Effector memory CD8-positive, alpha-beta T cell (primary cell): ENCODE measurements around the gene DIP2C.
A peak's percentile ranks its signal among the peaks of the same experiment; 100 is the strongest.

Experiments
- ATAC-seq: fragments of 150-1000 bp; cut with Tn5 transposase; replicated peaks from 2 replicates; pipeline ENCODE4 v1.10.0; 2021; ENCODE audit warnings: mild to moderate bottlenecking, moderate library complexity
- DNase-seq, 3 experiments: peaks; one replicate each; pipeline ENCODE4 v3.0.0; 2021
- H3K27ac Mint-ChIP-seq, 2 donors: one replicate each; pipeline ENCODE4 v1.8.0; 2022; ENCODE audit warnings: mild to moderate bottlenecking in 2 of 2, mixed read lengths in 2 of 2, moderate library complexity in 2 of 2
- H3K27me3 Mint-ChIP-seq, 2 donors: one replicate each; pipeline ENCODE4 v1.8.0; 2022; ENCODE audit warnings: mixed read lengths in 2 of 2
- H3K36me3 Mint-ChIP-seq: one replicate; pipeline ENCODE4 v1.8.0; 2022; ENCODE audit warnings: mild to moderate bottlenecking, moderate library complexity, mixed read lengths; ENCODE audit not compliant: insufficient read depth
- H3K4me1 Mint-ChIP-seq, 2 donors: one replicate each; pipeline ENCODE4 v1.8.0; 2022; ENCODE audit warnings: low read depth in 2 of 2, mixed read lengths in 2 of 2
- H3K4me3 Mint-ChIP-seq, 2 donors: one replicate each; pipeline ENCODE4 v1.8.0; 2022; ENCODE audit warnings: mild to moderate bottlenecking in 2 of 2, mixed read lengths in 2 of 2, moderate library complexity in 2 of 2
- H3K9me3 Mint-ChIP-seq, 2 donors: one replicate each; pipeline ENCODE4 v1.8.0; 2022; ENCODE audit warnings: mixed read lengths in 2 of 2

Gene DIP2C

GRCh38 chr10:507355-507699 is 182.1 kb downstream of the DIP2C start:
- Mint-ChIP-seq H3K9me3 (no peaks in the 10 kb centered on the region), H3K27me3 (peaks cover 30 to 64% of the 10 kb centered on the region in 2 donors), H3K4me3 (no peak overlapping the region), H3K4me1 (peaks cover 0 to 18% of the 10 kb centered on the region in 2 donors), H3K27ac (no peak overlapping the region), H3K36me3 (no peaks in the 10 kb centered on the region)
- ATAC-seq (no peak), DNase-seq (no peak)

DNA sequence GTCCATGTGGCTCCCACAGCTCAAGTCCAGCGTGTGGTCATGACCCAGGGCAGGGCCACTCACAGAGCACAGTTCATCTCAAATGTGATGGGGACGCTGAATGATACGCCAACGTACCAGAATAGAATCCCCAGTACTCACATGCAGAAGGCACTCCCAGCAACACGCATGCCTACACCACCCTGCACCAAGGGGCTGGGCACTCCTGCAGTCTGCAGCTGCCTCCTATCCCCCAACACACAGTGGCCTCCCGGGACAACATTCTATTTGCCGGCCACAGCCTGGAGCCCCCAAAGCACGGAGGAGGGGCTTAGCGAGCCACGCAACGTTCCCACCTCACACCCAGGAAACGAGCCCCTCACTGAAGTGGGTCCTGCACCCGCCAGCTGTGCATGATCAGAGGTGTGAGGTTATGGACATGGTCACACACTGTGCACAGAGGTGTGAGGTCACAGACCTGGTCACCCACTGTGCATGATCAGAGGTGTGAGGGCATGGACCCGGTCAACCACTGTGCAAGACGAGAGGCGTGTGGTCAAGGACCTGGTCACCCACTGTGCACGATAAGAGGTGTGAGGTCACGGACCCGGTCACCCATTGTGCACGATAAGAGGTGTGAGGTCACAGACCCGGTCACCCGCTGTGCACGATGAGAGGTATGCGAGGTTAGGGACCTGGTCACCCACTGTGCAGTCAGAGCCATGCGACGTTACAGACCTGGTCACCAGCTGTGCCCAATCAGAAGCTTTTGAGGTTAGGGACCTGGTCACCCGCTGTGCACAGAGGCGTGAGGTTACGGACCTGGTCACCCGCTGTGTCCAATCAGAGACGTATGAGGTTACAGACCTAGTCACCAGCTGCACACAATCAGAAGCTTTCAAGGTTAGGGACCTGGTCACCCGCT is 182.8 kb downstream of the DIP2C start:
- H3K36me3 Mint-ChIP-seq: no peaks in the 10 kb centered on the region
- ATAC-seq (no peak), DNase-seq (no peak)
- no peaks in the 10 kb centered on the region for H3K9me3 Mint-ChIP-seq
- no peak overlapping the region for H3K4me3 Mint-ChIP-seq
- peaks cover 0 to 19% of the 10 kb centered on the region in 2 donors for H3K4me1 Mint-ChIP-seq
- no peak overlapping the region for H3K27ac Mint-ChIP-seq
- H3K27me3 Mint-ChIP-seq: peaks cover 33 to 69% of the 10 kb centered on the region in 2 donors

DNA sequence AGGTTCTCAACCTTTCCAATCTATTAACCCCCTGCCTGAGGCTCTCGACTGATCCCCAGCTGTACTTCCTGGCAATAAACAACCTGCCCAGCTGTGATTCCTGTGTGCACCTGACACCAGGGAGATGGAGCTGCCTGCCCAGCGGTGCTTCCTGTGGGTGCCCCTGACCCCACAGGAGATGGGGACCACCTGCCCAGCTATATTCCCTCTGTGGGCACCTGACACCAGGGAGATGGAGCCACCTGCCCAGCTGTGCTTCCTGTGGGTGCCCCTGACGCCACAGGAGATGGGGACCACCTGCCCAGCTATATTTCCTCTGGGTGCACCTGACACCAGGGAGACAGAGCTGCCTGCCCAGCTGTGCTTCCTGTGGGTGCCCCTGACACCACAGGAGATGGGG is 184.0 kb downstream of the DIP2C start:
- peaks cover 0 to 17% of the 10 kb centered on the region in 2 donors for H3K4me1 Mint-ChIP-seq
- H3K36me3 Mint-ChIP-seq: no peaks in the 10 kb centered on the region
- H3K27ac Mint-ChIP-seq: no peak overlapping the region
- no peaks in the 10 kb centered on the region for H3K9me3 Mint-ChIP-seq
- no peak for DNase-seq
- H3K27me3 Mint-ChIP-seq: peaks cover 33 to 69% of the 10 kb centered on the region in 2 donors
- ATAC-seq: no peak
- no peak overlapping the region for H3K4me3 Mint-ChIP-seq

- no peak overlapping the region for H3K27ac Mint-ChIP-seq
- no peak for ATAC-seq
Measured at GRCh38 chr10:504806-505205, 184.7 kb downstream of the DIP2C start.

DNA sequence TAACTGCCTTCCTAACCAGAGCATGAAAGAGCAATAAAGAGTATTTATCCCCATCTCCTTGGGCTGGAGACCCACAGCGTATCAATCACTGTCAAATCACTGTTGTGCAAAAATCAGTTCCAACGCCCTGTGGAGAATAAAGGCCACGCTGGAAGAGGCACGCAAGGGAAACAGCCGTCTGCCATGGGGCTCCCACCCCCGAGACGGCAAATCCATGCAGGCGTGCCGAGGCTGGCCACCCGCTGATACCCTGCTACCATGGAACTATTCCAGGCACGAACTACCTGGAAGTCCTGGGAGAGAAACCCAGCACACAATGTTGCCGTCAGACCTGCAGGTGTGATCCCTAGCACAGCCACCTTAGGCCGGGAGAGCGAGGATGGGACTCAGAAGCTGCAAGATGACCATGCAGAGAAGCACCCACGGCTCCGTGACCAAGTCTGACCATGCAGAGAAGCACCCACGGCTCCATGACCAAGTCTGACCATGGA is 185.3 kb downstream of the DIP2C start:
- ATAC-seq: no peak
- Mint-ChIP-seq H3K9me3 (no peaks in the 10 kb centered on the region), H3K4me3 (no peak overlapping the region), H3K4me1 (peaks cover 0 to 17% of the 10 kb centered on the region in 2 donors), H3K27me3 (peaks cover 33 to 66% of the 10 kb centered on the region in 2 donors), H3K36me3 (no peaks in the 10 kb centered on the region), H3K27ac (no peak overlapping the region)
- no peak for DNase-seq

More at GRCh38 chr10:504806-505205, 184.7 kb downstream of the DIP2C start:
- Mint-ChIP-seq H3K36me3 (no peaks in the 10 kb centered on the region), H3K4me1 (peaks cover 0 to 17% of the 10 kb centered on the region in 2 donors), H3K27me3 (peaks cover 33 to 69% of the 10 kb centered on the region in 2 donors), H3K9me3 (no peaks in the 10 kb centered on the region), H3K4me3 (no peak overlapping the region)
- no peak for DNase-seq

DNA sequence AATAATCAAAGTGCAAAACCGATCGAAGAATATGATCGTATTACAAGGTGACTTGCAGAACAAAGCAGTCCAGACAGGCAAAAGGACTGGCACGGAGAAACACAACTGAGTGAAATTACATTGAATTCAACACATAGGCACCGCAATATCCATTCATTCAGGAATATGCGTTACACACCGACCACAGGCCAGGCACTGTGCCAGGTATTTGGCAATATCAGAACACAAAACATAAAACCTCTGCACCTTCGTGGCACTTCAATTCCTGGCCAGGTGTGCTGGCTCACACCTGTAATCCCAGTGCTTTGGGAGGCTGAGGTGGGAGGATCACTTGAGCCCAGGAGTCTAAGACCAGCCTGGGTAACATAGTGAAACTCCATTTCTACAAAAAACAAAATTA is 187.9 kb downstream of the DIP2C start:
- Mint-ChIP-seq H3K4me1 (peaks cover 0 to 13% of the 10 kb centered on the region in 2 donors), H3K9me3 (no peaks in the 10 kb centered on the region), H3K36me3 (no peaks in the 10 kb centered on the region), H3K4me3 (no peak overlapping the region), H3K27ac (no peak overlapping the region), H3K27me3 (peaks cover 34 to 45% of the 10 kb centered on the region in 2 donors)
- DNase-seq (no peak), ATAC-seq (no peak)

DNA sequence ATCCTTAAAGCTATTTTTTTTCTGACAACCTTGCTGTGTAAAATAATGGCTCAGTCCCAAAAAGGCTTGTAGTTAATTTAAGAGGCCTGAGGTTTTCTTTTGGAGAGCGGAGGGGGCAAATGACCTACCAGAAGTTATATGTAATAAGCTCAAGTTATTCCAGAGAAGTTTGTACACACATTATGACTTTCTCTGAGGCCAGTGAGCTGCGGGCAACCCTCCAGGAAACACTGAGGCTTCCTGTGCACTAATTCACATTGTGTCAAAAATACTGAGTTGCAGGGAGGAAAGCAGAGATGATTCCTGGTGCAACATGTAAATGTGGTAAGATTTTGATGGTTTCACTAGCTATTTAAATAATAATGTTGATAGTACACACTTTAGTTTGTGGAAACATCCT is 188.6 kb downstream of the DIP2C start:
- DNase-seq (no peak), ATAC-seq (peak; percentile 47)
- Mint-ChIP-seq H3K4me3 (peak overlapping the region in 1 of 2 donors; percentile 12), H3K36me3 (no peaks in the 10 kb centered on the region), H3K4me1 (peaks cover 0 to 13% of the 10 kb centered on the region in 2 donors), H3K27ac (no peak overlapping the region), H3K9me3 (no peaks in the 10 kb centered on the region), H3K27me3 (peaks cover 30 to 38% of the 10 kb centered on the region in 2 donors)

DNA sequence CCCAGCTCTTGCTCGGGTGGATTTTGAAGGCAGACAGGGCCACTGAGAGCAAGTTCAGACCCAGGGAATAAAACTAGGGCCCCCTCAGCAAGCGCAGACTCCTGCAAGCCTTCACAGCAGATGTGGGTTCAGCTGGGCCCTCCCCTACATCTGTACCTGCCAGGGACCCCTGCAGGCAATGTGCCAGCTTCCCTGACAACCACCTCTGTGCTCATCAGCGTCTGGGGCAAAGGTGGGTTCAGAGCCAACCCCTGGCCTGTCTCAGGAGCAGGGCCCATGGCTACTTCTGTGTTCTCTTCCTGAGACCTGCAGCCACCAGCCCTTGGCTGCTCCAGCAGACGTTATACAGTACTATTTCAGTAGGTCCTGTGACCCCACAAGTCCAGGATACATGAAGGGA is 189.5 kb downstream of the DIP2C start:
- no peak for ATAC-seq
- H3K4me1 Mint-ChIP-seq: peaks cover 0 to 13% of the 10 kb centered on the region in 2 donors
- no peaks in the 10 kb centered on the region for H3K36me3 Mint-ChIP-seq
- DNase-seq: no peak
- no peak overlapping the region for H3K27ac Mint-ChIP-seq
- no peaks in the 10 kb centered on the region for H3K9me3 Mint-ChIP-seq
- peaks cover 25 to 29% of the 10 kb centered on the region in 2 donors for H3K27me3 Mint-ChIP-seq
- H3K4me3 Mint-ChIP-seq: no peak overlapping the region

- peak overlapping the region in 1 of 2 donors; percentile 30 for H3K27ac Mint-ChIP-seq
Measured at GRCh38 chr10:498760-499435, 190.6 kb downstream of the DIP2C start.

DNA sequence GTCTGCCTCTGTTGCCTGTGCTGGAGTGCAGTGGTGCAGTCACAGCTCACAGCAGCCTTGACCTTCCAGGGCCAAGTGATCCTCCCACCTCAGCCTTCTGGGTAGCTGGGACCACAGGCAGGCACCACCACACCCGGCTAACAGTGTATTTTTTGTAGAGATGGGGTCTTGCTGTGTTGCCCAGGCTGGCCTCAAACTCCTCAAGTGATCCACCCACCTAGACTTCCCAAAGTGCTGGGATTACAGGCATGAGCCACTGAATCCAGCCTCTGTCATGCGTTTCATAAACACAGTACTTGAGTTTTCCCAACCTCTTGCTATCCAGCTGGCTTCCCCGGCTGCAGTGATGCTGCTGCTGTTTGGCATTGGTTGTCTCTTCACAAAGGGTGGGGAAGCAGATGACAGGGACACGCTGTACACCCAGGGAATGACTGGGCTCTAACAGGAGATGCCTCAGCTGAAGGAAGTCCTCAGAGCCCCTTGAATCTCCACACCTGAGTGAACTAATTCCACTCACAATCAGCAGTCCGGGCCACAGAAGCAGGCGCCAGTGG is 191.5 kb downstream of the DIP2C start:
- peaks cover 0 to 11% of the 10 kb centered on the region in 2 donors for H3K4me1 Mint-ChIP-seq
- no peak for ATAC-seq
- no peaks in the 10 kb centered on the region for H3K9me3 Mint-ChIP-seq
- H3K27me3 Mint-ChIP-seq: peaks cover 19 to 21% of the 10 kb centered on the region in 2 donors
- no peak for DNase-seq
- H3K27ac Mint-ChIP-seq: peak overlapping the region in 1 of 2 donors; percentile 30
- H3K36me3 Mint-ChIP-seq: no peaks in the 10 kb centered on the region
- no peak overlapping the region for H3K4me3 Mint-ChIP-seq

More at GRCh38 chr10:498760-499435, 190.6 kb downstream of the DIP2C start:
- Mint-ChIP-seq H3K4me3 (no peak overlapping the region), H3K27me3 (peaks cover 20 to 21% of the 10 kb centered on the region in 2 donors), H3K9me3 (no peaks in the 10 kb centered on the region), H3K4me1 (peaks cover 0 to 13% of the 10 kb centered on the region in 2 donors), H3K36me3 (no peaks in the 10 kb centered on the region)
- ATAC-seq (no peak), DNase-seq (no peak)

DNA sequence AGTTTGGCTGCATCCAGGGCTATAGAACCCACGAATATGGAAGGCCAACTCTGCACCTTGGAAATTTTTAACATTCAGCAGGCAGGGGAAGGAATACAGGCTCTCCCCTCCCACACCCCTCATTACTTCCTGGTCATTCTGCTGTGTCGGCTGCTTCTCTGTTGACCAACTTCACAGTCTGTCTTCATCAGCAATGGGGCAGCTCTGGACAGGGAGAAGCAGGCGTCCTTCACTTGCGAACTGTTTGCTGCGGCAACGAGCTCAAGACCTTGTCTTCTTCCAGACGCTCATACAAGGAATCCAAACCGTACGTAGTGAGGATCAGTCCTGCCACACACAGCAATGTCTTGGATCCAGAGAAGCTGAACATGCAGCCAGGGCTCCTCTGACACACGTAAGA is 192.2 kb downstream of the DIP2C start:
- Mint-ChIP-seq H3K27ac (no peak overlapping the region), H3K36me3 (no peaks in the 10 kb centered on the region), H3K27me3 (peaks cover 19 to 21% of the 10 kb centered on the region in 2 donors), H3K4me1 (peaks cover 0 to 5% of the 10 kb centered on the region in 2 donors), H3K4me3 (no peak overlapping the region), H3K9me3 (no peaks in the 10 kb centered on the region)
- no peak for ATAC-seq
- DNase-seq: no peak

DNA sequence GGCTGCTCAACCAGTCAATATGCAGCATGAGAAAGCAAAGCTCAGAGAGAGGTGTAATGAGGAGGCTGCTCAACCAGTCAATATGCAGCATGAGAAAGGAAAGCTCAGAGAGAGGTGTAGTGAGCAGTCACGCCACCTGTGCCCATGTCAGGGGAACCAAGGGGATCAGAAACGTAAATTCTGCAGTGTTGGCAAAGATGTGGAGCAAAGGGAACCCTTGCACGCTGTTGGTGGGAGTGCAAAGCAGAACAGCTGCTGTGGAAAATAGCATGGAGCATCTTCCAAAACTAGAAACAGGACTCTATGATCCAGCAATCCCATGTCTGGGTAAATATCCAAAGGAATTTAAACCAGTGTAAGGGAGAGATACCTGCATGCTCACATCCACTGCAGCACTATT is 194.9 kb downstream of the DIP2C start:
- ATAC-seq (no peak), DNase-seq (no peak)
- H3K27ac Mint-ChIP-seq: no peak overlapping the region
- no peaks in the 10 kb centered on the region for H3K9me3 Mint-ChIP-seq
- no peaks in the 10 kb centered on the region for H3K36me3 Mint-ChIP-seq
- H3K4me3 Mint-ChIP-seq: no peak overlapping the region
- no peaks in the 10 kb centered on the region for H3K4me1 Mint-ChIP-seq
- peaks cover 38 to 40% of the 10 kb centered on the region in 2 donors for H3K27me3 Mint-ChIP-seq

- H3K36me3 Mint-ChIP-seq: no peaks in the 10 kb centered on the region
- no peak overlapping the region for H3K27ac Mint-ChIP-seq
- DNase-seq (no peak), ATAC-seq (no peak)
- H3K9me3 Mint-ChIP-seq: no peaks in the 10 kb centered on the region
- no peaks in the 10 kb centered on the region for H3K4me1 Mint-ChIP-seq
- peaks cover 40 to 41% of the 10 kb centered on the region in 2 donors for H3K27me3 Mint-ChIP-seq
- H3K4me3 Mint-ChIP-seq: no peak overlapping the region
Measured at GRCh38 chr10:494149-494542, 195.3 kb downstream of the DIP2C start.
